ENCODE data around the gene WTAP.

The WTAP gene

GRCh38 chr6:159797554-159797953 is 70.2 kb downstream of the WTAP start:
- TF ChIP-seq, protein P1, sequence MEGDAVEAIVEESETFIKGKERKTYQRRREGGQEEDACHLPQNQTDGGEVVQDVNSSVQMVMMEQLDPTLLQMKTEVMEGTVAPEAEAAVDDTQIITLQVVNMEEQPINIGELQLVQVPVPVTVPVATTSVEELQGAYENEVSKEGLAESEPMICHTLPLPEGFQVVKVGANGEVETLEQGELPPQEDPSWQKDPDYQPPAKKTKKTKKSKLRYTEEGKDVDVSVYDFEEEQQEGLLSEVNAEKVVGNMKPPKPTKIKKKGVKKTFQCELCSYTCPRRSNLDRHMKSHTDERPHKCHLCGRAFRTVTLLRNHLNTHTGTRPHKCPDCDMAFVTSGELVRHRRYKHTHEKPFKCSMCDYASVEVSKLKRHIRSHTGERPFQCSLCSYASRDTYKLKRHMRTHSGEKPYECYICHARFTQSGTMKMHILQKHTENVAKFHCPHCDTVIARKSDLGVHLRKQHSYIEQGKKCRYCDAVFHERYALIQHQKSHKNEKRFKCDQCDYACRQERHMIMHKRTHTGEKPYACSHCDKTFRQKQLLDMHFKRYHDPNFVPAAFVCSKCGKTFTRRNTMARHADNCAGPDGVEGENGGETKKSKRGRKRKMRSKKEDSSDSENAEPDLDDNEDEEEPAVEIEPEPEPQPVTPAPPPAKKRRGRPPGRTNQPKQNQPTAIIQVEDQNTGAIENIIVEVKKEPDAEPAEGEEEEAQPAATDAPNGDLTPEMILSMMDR (conservative IDR thresholded peaks at IDR 0.05) = no peak
- no peak overlapping the region for H3K27ac ChIP-seq

DNA sequence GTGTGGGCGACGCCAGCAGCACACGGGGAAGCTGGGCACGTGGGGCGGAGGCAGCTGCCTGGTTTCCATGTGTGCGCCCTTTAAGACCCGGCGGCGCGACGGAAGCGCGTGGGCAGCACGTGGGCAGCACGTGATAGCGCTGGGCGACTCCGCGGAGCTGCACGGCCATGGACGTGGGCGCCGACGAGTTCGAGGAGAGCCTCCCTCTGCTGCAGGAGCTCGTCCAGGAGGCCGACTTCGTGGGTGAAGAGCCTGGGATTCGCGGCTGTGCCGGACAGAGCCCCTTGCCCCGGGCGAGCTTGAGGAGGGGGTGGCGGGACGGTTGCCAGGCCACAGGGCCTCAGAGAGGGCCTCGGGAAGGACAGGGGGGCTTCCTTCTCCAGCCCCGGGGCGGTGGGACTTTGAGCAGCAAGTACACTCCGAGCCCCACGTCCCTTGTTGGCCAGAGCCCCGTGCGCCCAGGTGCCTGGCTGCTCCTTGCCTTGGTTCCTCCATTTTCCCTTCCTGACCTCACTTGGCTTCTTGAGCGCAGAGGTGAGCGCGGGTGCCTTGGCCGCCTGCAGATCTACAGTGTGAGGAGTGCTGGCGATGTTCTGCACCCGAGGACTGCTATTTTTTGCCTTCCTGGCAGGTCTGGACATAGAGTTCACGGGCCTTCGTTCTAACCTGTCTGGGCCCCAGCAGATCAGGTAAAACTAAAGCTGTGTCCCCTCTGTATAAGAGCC is 73.0 kb downstream of the WTAP start, which contains the start of gene PNLDC1:
Gene PNLDC1 (plus strand): TSS at position 136 of the 725 bp plus-strand sequence. CDS start 32 bp downstream, at position 168.
- TF ChIP-seq, protein P1 (conservative IDR thresholded peaks at IDR 0.05) = no peak

DNA sequence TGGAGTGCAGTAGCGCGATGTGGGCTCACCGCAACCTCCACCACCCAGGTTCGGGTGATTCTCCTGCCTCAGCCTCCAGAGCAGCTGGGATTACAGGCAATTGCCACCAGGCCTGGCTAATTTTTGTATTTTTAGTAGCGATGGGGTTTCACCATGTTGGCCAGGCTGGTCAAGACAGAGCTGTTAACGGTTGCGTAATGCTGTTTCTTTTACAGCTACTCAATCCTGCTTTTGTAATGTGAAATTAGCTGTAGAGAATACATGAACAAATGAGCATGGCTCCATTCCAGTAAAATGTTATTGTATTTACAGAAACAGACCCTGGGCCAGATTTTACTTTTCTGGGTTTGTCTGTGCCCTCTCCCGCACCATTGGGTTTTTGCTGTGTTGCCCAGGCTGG is 74.6 kb downstream of the WTAP start:
- TF ChIP-seq, protein P1 (conservative IDR thresholded peaks at IDR 0.05) = no peak
- H3K27ac ChIP-seq = no peak overlapping the region

More for the DNA sequence above, 73.0 kb downstream of the WTAP start, which contains the start of gene PNLDC1:
- no peak within 1 kb of the TSS for H3K27ac ChIP-seq

- TF ChIP-seq, protein P1 (conservative IDR thresholded peaks at IDR 0.05) = no peak
- no peak overlapping the region for H3K27ac ChIP-seq
Measured at GRCh38 chr6:159804504-159804903, 77.2 kb downstream of the WTAP start.

- TF ChIP-seq, protein P1 (conservative IDR thresholded peaks at IDR 0.05) = no peak
- no peak overlapping the region for H3K27ac ChIP-seq
Measured at GRCh38 chr6:159805440-159806020, 78.2 kb downstream of the WTAP start.

All from VCaP (cell line).